ENCODE data around the gene SLC39A11.
A peak's percentile ranks its signal among the peaks of the same experiment; 100 is the strongest.

The SLC39A11 gene

GRCh38 chr17:73071066-73071999 is 21.2 kb downstream of the SLC39A11 start:
- TF ChIP-seq TCF12 (IDR thresholded peaks at IDR 0.05; ENCODE audit: low read depth) (no peak), MAX (IDR thresholded peaks at IDR 0.05) (no peak), RAD21 (IDR thresholded peaks at IDR 0.05; ENCODE audit: low read depth) (no peak), TAF1 (IDR thresholded peaks at IDR 0.05; ENCODE audit: low read depth) (no peak), YY1 (IDR thresholded peaks at IDR 0.05; ENCODE audit: low read depth) (no peak), NFIC (IDR thresholded peaks at IDR 0.05) (no peak), FOXM1 (IDR thresholded peaks at IDR 0.05; ENCODE audit: borderline replicate concordance, low read depth) (no peak), CEBPB (IDR thresholded peaks at IDR 0.05) (no peak), TEAD4 (IDR thresholded peaks at IDR 0.05) (no peak)

GRCh38 chr17:73069841-73070240 is 22.6 kb downstream of the SLC39A11 start:
- TF ChIP-seq TAF1 (IDR thresholded peaks at IDR 0.05; ENCODE audit: low read depth): no peak
- TF ChIP-seq YY1 (IDR thresholded peaks at IDR 0.05; ENCODE audit: low read depth): no peak

- TF ChIP-seq TEAD4 (IDR thresholded peaks at IDR 0.05) (no peak), EGR1 (IDR thresholded peaks at IDR 0.05) (no peak), ZBTB7A (IDR thresholded peaks at IDR 0.05; ENCODE audit: low read depth) (no peak), NFIC (IDR thresholded peaks at IDR 0.05) (no peak), USF1 (IDR thresholded peaks at IDR 0.05) (no peak)
Measured at GRCh38 chr17:73069164-73069770, 23.2 kb downstream of the SLC39A11 start.

DNA sequence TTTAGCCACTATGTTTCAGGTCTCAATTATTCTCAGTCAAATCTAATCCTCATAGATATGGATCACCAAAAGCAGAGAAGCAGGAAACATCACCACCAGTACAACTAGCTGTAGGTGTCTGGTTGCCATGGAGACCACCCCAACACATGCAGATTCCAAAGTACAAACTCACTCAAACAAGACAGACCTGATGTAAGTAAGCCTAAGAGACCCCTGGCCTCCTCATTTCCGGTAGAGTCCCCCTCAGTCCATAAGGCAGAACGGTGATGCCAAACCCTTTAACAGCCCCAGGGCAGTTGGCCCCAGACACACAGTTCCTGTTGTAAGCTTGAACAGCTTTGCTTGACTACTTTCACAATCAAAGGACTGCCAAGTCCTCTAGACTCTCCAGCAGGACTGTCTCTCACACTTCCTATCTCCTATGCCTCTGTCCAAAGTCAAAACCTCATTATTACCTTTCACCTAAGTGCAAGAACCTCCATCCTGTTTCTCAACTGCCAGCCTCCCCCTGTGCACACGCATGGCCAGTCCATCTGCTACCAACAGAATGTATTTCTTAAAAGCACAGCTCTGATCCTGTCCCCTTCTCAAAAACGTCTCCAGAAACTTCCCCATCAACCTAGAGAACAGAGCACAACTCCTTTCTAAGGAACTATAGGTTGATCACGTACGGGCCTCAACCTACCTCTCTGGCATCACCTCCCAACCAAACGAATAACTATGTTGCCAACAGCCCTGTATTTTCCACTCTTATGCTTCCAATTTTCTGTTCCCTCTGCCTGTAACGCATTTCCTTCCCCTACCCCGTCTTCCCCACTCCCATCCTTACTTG is 23.9 kb downstream of the SLC39A11 start:
- TF ChIP-seq CEBPB (IDR thresholded peaks at IDR 0.05) (no peak), TCF12 (IDR thresholded peaks at IDR 0.05; ENCODE audit: low read depth) (no peak), CREB1 (IDR thresholded peaks at IDR 0.05; ENCODE audit: low read depth) (no peak), TEAD4 (IDR thresholded peaks at IDR 0.05) (no peak), NFIC (IDR thresholded peaks at IDR 0.05) (no peak), MAX (IDR thresholded peaks at IDR 0.05) (no peak), REST (IDR thresholded peaks at IDR 0.05; ENCODE audit: low read depth) (no peak), USF1 (IDR thresholded peaks at IDR 0.05) (no peak), ZBTB7A (IDR thresholded peaks at IDR 0.05; ENCODE audit: low read depth) (no peak), FOXM1 (IDR thresholded peaks at IDR 0.05; ENCODE audit: borderline replicate concordance, low read depth) (no peak), EP300 (IDR thresholded peaks at IDR 0.05; ENCODE audit: borderline replicate concordance) (no peak)

DNA sequence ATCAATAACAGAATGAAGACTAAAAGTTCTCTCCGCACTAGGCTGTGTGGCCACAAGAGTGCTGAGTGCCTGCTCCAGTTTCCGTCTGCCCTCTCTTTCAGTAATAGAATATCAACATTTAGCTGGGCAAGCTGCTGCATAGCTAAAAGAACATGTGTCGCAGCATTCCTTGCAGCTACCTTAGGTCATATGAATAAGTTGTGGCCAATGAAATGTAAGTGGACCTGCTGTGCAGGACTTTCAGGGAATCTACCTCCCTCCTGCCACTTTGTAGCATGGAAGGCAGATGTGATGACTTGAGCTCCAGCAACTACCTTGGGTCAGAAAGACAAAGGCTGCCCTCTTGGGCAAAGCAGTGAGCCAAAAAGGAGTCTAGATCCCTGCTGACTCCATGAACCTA is 25.4 kb downstream of the SLC39A11 start:
- TF ChIP-seq USF1 (IDR thresholded peaks at IDR 0.05): peak; percentile 38; the same call in 1 of the 2 replicates
- TF ChIP-seq EP300 (IDR thresholded peaks at IDR 0.05; ENCODE audit: borderline replicate concordance): no peak

DNA sequence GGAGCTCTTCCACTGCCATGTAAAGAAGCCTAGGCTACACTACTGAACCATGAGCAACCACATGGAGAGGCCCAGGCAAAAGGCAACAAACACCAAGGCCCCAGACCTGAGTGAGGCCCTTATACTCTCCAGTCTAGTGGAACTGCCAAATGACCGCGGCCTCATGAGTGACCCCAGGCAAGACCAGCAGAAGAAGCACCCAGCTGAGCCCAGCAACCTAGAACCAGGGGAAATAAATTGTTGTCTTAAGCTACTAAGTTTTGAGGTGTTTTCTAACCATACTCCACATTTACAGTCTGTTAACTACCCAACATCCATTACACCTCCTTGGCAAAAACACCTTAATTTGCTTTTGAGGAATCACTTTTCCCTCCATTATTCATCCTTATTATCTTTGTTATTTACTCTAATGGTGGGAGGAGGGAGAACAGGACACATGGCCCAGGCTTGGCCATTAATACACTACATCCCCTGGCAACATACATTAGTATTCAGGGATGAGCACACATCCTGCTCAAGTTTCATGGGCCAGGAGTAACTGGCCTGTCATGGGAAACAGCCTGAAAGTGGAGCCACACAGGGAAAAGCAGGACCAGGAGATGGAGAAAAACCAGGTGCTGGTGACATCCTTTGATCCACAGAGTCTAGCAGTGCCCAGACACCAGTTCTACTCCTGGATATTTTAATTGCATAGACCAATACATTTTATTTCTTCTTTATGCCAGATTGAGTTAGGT is 26.2 kb downstream of the SLC39A11 start:
- TF ChIP-seq USF1 (IDR thresholded peaks at IDR 0.05) (no peak), ZBTB7A (IDR thresholded peaks at IDR 0.05; ENCODE audit: low read depth) (no peak), FOXM1 (IDR thresholded peaks at IDR 0.05; ENCODE audit: borderline replicate concordance, low read depth) (no peak), YY1 (IDR thresholded peaks at IDR 0.05; ENCODE audit: low read depth) (no peak), EGR1 (IDR thresholded peaks at IDR 0.05) (no peak), TAF1 (IDR thresholded peaks at IDR 0.05; ENCODE audit: low read depth) (no peak), REST (IDR thresholded peaks at IDR 0.05; ENCODE audit: low read depth) (no peak), TCF12 (IDR thresholded peaks at IDR 0.05; ENCODE audit: low read depth) (no peak), MAX (IDR thresholded peaks at IDR 0.05) (no peak), CREB1 (IDR thresholded peaks at IDR 0.05; ENCODE audit: low read depth) (no peak), CEBPB (IDR thresholded peaks at IDR 0.05) (no peak), RAD21 (IDR thresholded peaks at IDR 0.05; ENCODE audit: low read depth) (no peak), NFIC (IDR thresholded peaks at IDR 0.05) (no peak), TEAD4 (IDR thresholded peaks at IDR 0.05) (no peak), EP300 (IDR thresholded peaks at IDR 0.05; ENCODE audit: borderline replicate concordance) (no peak)
